Uterus (tissue), 2 donors: ENCODE results near the gene QPCTL.

Experiments
- POLR2A ChIP-seq, 2 donors: fragments of 450-650 bp; IDR thresholded peaks; one replicate each; pipeline ENCODE4 v1.6.1; 2016; ENCODE audit warnings: antibody characterized with exemption in 2 of 2, mild to moderate bottlenecking in 1 of 2, moderate library complexity in 1 of 2
- TF ChIP-seq, protein P1 (sequence below), 4 experiments: fragments of 200-600 bp in 2 of 4; fragments of 450-650 bp in 2 of 4; sonication (generic) in 2 of 4; IDR thresholded peaks; one replicate each; pipeline ENCODE4 v1.5.1; 2016 to 2019; ENCODE audit warnings: antibody characterized with exemption in 4 of 4, mild to moderate bottlenecking in 2 of 4, moderate library complexity in 1 of 4

DNA sequence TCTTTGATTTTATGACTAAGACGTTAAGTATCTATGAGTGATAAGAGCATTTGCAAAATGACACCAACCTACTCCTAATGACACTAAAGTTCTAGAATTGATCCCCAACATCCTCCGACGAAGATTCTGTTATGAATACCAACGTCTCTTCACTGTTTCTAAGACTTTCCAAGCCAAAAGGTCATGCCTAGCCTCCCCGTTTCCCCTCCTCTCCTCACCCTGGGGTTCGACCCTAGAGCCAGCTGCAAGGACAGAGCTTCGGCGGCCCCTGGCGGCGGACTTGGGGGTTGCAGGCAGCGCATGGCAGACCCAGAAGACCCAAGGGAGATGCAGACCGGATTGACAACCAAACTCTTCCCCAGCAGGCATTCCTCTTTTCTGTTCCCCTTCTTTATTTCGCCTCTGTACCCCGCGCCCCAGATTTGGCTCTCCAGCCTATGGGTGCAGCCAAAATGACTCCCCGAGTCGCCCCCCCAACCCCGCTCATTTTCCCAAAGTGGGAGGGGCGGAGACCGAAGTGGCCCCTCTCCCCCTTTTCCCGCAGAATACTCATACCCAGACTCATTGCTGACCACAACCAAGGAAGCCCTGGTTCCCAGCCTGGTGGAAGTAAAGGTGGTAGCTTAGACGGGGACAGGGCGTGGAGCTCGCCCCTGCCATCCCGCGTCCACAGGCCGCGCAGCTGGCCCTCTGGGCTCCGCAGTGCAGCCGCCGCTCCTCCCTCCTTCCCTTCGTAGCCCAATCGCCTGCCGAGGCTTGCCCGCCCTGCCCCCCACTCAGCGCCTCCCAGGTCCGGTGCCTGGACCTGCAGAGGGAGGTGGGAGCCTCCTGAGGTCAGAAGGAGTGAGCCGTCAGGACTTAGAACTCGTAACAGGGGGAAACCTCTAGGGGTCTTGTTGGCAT lies 49.2 kb upstream of the QPCTL start:
- no peak for TF ChIP-seq POLR2A (IDR thresholded peaks at IDR 0.05)
- TF ChIP-seq, protein P1, sequence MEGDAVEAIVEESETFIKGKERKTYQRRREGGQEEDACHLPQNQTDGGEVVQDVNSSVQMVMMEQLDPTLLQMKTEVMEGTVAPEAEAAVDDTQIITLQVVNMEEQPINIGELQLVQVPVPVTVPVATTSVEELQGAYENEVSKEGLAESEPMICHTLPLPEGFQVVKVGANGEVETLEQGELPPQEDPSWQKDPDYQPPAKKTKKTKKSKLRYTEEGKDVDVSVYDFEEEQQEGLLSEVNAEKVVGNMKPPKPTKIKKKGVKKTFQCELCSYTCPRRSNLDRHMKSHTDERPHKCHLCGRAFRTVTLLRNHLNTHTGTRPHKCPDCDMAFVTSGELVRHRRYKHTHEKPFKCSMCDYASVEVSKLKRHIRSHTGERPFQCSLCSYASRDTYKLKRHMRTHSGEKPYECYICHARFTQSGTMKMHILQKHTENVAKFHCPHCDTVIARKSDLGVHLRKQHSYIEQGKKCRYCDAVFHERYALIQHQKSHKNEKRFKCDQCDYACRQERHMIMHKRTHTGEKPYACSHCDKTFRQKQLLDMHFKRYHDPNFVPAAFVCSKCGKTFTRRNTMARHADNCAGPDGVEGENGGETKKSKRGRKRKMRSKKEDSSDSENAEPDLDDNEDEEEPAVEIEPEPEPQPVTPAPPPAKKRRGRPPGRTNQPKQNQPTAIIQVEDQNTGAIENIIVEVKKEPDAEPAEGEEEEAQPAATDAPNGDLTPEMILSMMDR (IDR thresholded peaks at IDR 0.05) = peak; percentile 89 to 96 (median 92)
